22Rv1 (cell line): ENCODE results near the gene C14orf132.

Experiments used
- ZFX ChIP-seq: fragments of 450-650 bp; IDR thresholded peaks from 2 replicates; pipeline ENCODE4 v1.6.1; 2017; ENCODE audit warnings: antibody characterized with exemption, borderline replicate concordance
- TF ChIP-seq, protein P1 (sequence below): fragments of 450-650 bp; IDR thresholded peaks from 2 replicates; pipeline ENCODE4 v1.5.1; 2017; ENCODE audit warnings: mild to moderate bottlenecking

GRCh38 chr14:96001866-96002497, 37.2 kb upstream of the C14orf132 start:
- TF ChIP-seq, protein P1, sequence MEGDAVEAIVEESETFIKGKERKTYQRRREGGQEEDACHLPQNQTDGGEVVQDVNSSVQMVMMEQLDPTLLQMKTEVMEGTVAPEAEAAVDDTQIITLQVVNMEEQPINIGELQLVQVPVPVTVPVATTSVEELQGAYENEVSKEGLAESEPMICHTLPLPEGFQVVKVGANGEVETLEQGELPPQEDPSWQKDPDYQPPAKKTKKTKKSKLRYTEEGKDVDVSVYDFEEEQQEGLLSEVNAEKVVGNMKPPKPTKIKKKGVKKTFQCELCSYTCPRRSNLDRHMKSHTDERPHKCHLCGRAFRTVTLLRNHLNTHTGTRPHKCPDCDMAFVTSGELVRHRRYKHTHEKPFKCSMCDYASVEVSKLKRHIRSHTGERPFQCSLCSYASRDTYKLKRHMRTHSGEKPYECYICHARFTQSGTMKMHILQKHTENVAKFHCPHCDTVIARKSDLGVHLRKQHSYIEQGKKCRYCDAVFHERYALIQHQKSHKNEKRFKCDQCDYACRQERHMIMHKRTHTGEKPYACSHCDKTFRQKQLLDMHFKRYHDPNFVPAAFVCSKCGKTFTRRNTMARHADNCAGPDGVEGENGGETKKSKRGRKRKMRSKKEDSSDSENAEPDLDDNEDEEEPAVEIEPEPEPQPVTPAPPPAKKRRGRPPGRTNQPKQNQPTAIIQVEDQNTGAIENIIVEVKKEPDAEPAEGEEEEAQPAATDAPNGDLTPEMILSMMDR, result no peak
- TF ChIP-seq ZFX, result no peak
